Right renal pelvis (tissue), 4 donors: ENCODE data around the gene FHIT. TPM values are rescaled to one million over a fixed set of nuclear protein-coding genes. Genes with fewer than 3 reads are reported as not detected.

ENCODE experiments used
- DNase-seq, 4 donors: peaks; one replicate each; pipeline ENCODE4 v3.0.0-alpha.2; 2013; ENCODE audit warnings: low read depth in 4 of 4, low spot score in 3 of 4, missing footprints in 1 of 4
- polyA plus RNA-seq, 4 donors: library from polyadenylated mRNA; unstranded; fragments of 120-200 nt; gene quantifications; one replicate each; pipeline ENCODE4 v1.2.1, GENCODE V29; 2013; ENCODE audit not compliant: insufficient read length in 4 of 4

Gene FHIT
- polyA plus RNA-seq, 4 donors: 24.5 to 27.4 (median 26.6) TPM

- no peak for DNase-seq
Observed at GRCh38 chr3:59750391-59750790, 1500.9 kb downstream of the FHIT start.

- DNase-seq: no peak
Observed at GRCh38 chr3:59749291-59749690, 1502.0 kb downstream of the FHIT start.

GRCh38 chr3:59746585-59746984 is 1504.7 kb downstream of the FHIT start:
- DNase-seq: no peak

- DNase-seq: no peak
Observed at GRCh38 chr3:59737241-59737640, 1514.0 kb downstream of the FHIT start.

GRCh38 chr3:59734061-59734460 is 1517.2 kb downstream of the FHIT start:
- DNase-seq: no peak

GRCh38 chr3:59733041-59733809 is 1518.0 kb downstream of the FHIT start:
- no peak for DNase-seq

GRCh38 chr3:59731943-59732342 is 1519.3 kb downstream of the FHIT start:
- DNase-seq: no peak

GRCh38 chr3:59730591-59730990 is 1520.7 kb downstream of the FHIT start:
- no peak for DNase-seq

- DNase-seq: no peak
Observed at GRCh38 chr3:59728587-59728908, 1522.7 kb downstream of the FHIT start.

- DNase-seq: no peak
Observed at GRCh38 chr3:59727902-59728586, 1523.2 kb downstream of the FHIT start.

GRCh38 chr3:59726279-59726678 is 1525.0 kb downstream of the FHIT start:
- no peak for DNase-seq

GRCh38 chr3:59717679-59718205 is 1533.5 kb downstream of the FHIT start:
- no peak for DNase-seq

- DNase-seq: no peak
Observed at GRCh38 chr3:59714066-59714465, 1537.2 kb downstream of the FHIT start.

GRCh38 chr3:59710554-59710953 is 1540.7 kb downstream of the FHIT start:
- DNase-seq: no peak

GRCh38 chr3:59709702-59710553 is 1541.3 kb downstream of the FHIT start:
- DNase-seq: no peak

- no peak for DNase-seq
Observed at GRCh38 chr3:59708202-59708601, 1543.0 kb downstream of the FHIT start.

GRCh38 chr3:59704292-59704691 is 1547.0 kb downstream of the FHIT start:
- DNase-seq: no peak

- no peak for DNase-seq
Observed at GRCh38 chr3:59699648-59700320, 1551.5 kb downstream of the FHIT start.
